ENCODE data around the gene S100A16. TPM values are rescaled to one million over a fixed set of nuclear protein-coding genes. Genes with fewer than 3 reads are reported as not detected.

The S100A16 gene
- polyA plus RNA-seq, 1 donor (not counting 4 experiments of a cell fraction or from before 2014, with no cell fraction given) = 1,620 TPM

GRCh38 chr1:153639280-153639679, 26.3 kb upstream of the S100A16 start:
- no peak for TF ChIP-seq EZH2 (IDR thresholded peaks at IDR 0.05; ENCODE audit: low read length)
- TF ChIP-seq, protein P1, sequence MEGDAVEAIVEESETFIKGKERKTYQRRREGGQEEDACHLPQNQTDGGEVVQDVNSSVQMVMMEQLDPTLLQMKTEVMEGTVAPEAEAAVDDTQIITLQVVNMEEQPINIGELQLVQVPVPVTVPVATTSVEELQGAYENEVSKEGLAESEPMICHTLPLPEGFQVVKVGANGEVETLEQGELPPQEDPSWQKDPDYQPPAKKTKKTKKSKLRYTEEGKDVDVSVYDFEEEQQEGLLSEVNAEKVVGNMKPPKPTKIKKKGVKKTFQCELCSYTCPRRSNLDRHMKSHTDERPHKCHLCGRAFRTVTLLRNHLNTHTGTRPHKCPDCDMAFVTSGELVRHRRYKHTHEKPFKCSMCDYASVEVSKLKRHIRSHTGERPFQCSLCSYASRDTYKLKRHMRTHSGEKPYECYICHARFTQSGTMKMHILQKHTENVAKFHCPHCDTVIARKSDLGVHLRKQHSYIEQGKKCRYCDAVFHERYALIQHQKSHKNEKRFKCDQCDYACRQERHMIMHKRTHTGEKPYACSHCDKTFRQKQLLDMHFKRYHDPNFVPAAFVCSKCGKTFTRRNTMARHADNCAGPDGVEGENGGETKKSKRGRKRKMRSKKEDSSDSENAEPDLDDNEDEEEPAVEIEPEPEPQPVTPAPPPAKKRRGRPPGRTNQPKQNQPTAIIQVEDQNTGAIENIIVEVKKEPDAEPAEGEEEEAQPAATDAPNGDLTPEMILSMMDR (optimal IDR thresholded peaks at IDR 0.05 in 1 of 3, IDR thresholded peaks at IDR 0.05 in 1 of 3, conservative IDR thresholded peaks at IDR 0.05 in 1 of 3; ENCODE audit: extremely low read depth in 1 of 3, insufficient read depth in 2 of 3, low read length in 3 of 3) = no peak
- H2AFZ ChIP-seq (ENCODE audit: control insufficient read depth, low read length) = no peak overlapping the region
- H3K9ac ChIP-seq (ENCODE audit: control insufficient read depth, extremely low read depth, insufficient read depth, low read length) = no peak overlapping the region
- peaks cover 37 to 68% of the 10 kb centered on the region in 2 experiments for H3K36me3 ChIP-seq (ENCODE audit: control insufficient read depth in 2 of 2, extremely low read depth in 1 of 2, insufficient read depth in 2 of 2, low read length in 2 of 2)
- H3K27ac ChIP-seq (ENCODE audit: control insufficient read depth, insufficient read depth, low read length) = no peak overlapping the region
- H3K9me1 ChIP-seq (ENCODE audit: control insufficient read depth, extremely low read depth, insufficient read depth, low read length) = no peaks in the 10 kb centered on the region
- H3K27me3 ChIP-seq (ENCODE audit: control insufficient read depth, extremely low read depth, insufficient read depth, low read length) = no peaks in the 10 kb centered on the region
- DNase-seq (ENCODE audit: low read depth, low spot score) = no peak
- peaks cover 6% of the 10 kb centered on the region for H4K20me1 ChIP-seq (ENCODE audit: control insufficient read depth, extremely low read depth, insufficient read depth, low read length)
- no peaks in the 10 kb centered on the region for H3K9me3 ChIP-seq (ENCODE audit: control insufficient read depth, low read depth, low read length)
- peaks cover 7% of the 10 kb centered on the region for H3K4me1 ChIP-seq (ENCODE audit: control insufficient read depth, extremely low read depth, insufficient read depth, low read length)
- dilution Hi-C loops (cut with MboI; ENCODE audit: extremely low pct_ligation_motif_present, low sequenced_read_pairs) = no loop called here
- no peak overlapping the region for H3K4me3 ChIP-seq (ENCODE audit: control insufficient read depth in 2 of 3, extremely low read depth in 1 of 3, insufficient read depth in 2 of 3, low read depth in 1 of 3, low read length in 3 of 3)
- H3K4me2 ChIP-seq (ENCODE audit: control insufficient read depth, extremely low read depth, insufficient read depth, low read depth, low read length) = no peak overlapping the region
- FAIRE-seq = no peak
- peaks cover 57% of the 10 kb centered on the region for H3K79me2 ChIP-seq (ENCODE audit: control insufficient read depth, insufficient read depth, low read length)

DNA sequence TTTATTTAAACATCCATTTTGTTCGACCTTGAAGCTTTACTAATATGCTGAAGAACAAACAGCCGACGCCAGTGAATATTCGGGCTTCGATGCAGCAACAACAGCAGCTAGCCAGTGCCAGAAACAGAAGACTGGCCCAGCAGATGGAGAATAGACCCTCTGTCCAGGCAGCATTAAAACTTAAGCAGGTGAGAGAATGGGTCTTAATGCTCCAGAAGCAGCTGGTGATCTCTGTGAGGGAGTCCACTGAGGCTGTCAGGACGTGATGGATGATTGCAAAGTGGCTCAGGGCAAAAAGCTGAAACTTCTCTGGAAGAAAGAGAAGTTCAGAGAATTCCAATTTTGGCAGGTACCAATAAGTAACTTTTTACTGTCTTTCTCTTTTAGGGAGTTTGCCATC, 25.3 kb upstream of the S100A16 start:
- peaks cover 10% of the 10 kb centered on the region for H3K4me1 ChIP-seq (ENCODE audit: control insufficient read depth, extremely low read depth, insufficient read depth, low read length)
- peaks cover 6% of the 10 kb centered on the region for H4K20me1 ChIP-seq (ENCODE audit: control insufficient read depth, extremely low read depth, insufficient read depth, low read length)
- dilution Hi-C loops (cut with MboI; ENCODE audit: extremely low pct_ligation_motif_present, low sequenced_read_pairs) = no loop called here
- H3K4me3 ChIP-seq (ENCODE audit: control insufficient read depth in 2 of 3, extremely low read depth in 1 of 3, insufficient read depth in 2 of 3, low read depth in 1 of 3, low read length in 3 of 3) = no peak overlapping the region
- no peak for DNase-seq (ENCODE audit: low read depth, low spot score)
- no peaks in the 10 kb centered on the region for H3K9me3 ChIP-seq (ENCODE audit: control insufficient read depth, low read depth, low read length)
- no peak overlapping the region for H3K27ac ChIP-seq (ENCODE audit: control insufficient read depth, insufficient read depth, low read length)
- H3K27me3 ChIP-seq (ENCODE audit: control insufficient read depth, extremely low read depth, insufficient read depth, low read length) = no peaks in the 10 kb centered on the region
- H3K4me2 ChIP-seq (ENCODE audit: control insufficient read depth, extremely low read depth, insufficient read depth, low read depth, low read length) = no peak overlapping the region
- no peak overlapping the region for H2AFZ ChIP-seq (ENCODE audit: control insufficient read depth, low read length)
- no peak overlapping the region for H3K9ac ChIP-seq (ENCODE audit: control insufficient read depth, extremely low read depth, insufficient read depth, low read length)
- H3K79me2 ChIP-seq (ENCODE audit: control insufficient read depth, insufficient read depth, low read length) = peaks cover 60% of the 10 kb centered on the region
- no peak for FAIRE-seq
- H3K9me1 ChIP-seq (ENCODE audit: control insufficient read depth, extremely low read depth, insufficient read depth, low read length) = no peaks in the 10 kb centered on the region
- H3K36me3 ChIP-seq (ENCODE audit: control insufficient read depth in 2 of 2, extremely low read depth in 1 of 2, insufficient read depth in 2 of 2, low read length in 2 of 2) = peaks cover 31 to 67% of the 10 kb centered on the region in 2 experiments
- TF ChIP-seq EZH2 (IDR thresholded peaks at IDR 0.05; ENCODE audit: low read length) = no peak
- TF ChIP-seq, protein P1 (optimal IDR thresholded peaks at IDR 0.05 in 1 of 3, IDR thresholded peaks at IDR 0.05 in 1 of 3, conservative IDR thresholded peaks at IDR 0.05 in 1 of 3; ENCODE audit: extremely low read depth in 1 of 3, insufficient read depth in 2 of 3, low read length in 3 of 3) = no peak

All from keratinocyte (primary cell).